HUES64 (cell line): ENCODE measurements around the gene GBP4. TPM values are rescaled to one million over a fixed set of nuclear protein-coding genes. Genes with fewer than 3 reads are reported as not detected.
"Not testable (repeated sequence)": the region's sequence is repeated elsewhere in the genome, so short reads cannot be mapped to it uniquely, and the experiment has no call there.

Experiments
- H3K27ac ChIP-seq: 2 replicates; pipeline ENCODE4 v1.7.0; 2013; ENCODE audit warnings: low read depth, low read length, inconsistent platforms
- H3K27me3 ChIP-seq: 2 replicates; pipeline ENCODE4 v1.6.1; 2013; ENCODE audit warnings: mild to moderate bottlenecking, low read length; ENCODE audit not compliant: insufficient read depth
- H3K36me3 ChIP-seq: 2 replicates; pipeline ENCODE4 v1.6.1; 2013; ENCODE audit warnings: mild to moderate bottlenecking, low read length; ENCODE audit not compliant: insufficient read depth
- H3K4me1 ChIP-seq: 2 replicates; pipeline ENCODE4 v1.6.1; 2013; ENCODE audit warnings: mild to moderate bottlenecking, low read length, moderate library complexity; ENCODE audit not compliant: insufficient read depth
- H3K4me3 ChIP-seq: 2 replicates; pipeline ENCODE4 v1.5.1; 2013; ENCODE audit warnings: mild to moderate bottlenecking, low read length, moderate library complexity
- H3K9ac ChIP-seq: 2 replicates; pipeline ENCODE4 v1.6.1; 2013; ENCODE audit warnings: mild to moderate bottlenecking, low read depth, low read length
- H3K9me3 ChIP-seq: 2 replicates; pipeline ENCODE4 v1.6.1; 2013; ENCODE audit warnings: low read depth, low read length; ENCODE audit not compliant: insufficient read depth
- WGBS: fragments of 150-250, 120-280 bp; methylation state at CpG from one replicate; pipeline ENCODE4 v1.1.7; 2013; ENCODE audit warnings: missing lambda C conversion rate; 5-methylcytosine and 5-hydroxymethylcytosine counted together
- polyA plus RNA-seq, 2 experiments: library from polyadenylated mRNA; stranded (reverse); fragments of 50-300 nt; gene quantifications; one replicate each; pipeline ENCODE4 v1.2.3, GENCODE V29; 2013

GBP4 gene, protein sequence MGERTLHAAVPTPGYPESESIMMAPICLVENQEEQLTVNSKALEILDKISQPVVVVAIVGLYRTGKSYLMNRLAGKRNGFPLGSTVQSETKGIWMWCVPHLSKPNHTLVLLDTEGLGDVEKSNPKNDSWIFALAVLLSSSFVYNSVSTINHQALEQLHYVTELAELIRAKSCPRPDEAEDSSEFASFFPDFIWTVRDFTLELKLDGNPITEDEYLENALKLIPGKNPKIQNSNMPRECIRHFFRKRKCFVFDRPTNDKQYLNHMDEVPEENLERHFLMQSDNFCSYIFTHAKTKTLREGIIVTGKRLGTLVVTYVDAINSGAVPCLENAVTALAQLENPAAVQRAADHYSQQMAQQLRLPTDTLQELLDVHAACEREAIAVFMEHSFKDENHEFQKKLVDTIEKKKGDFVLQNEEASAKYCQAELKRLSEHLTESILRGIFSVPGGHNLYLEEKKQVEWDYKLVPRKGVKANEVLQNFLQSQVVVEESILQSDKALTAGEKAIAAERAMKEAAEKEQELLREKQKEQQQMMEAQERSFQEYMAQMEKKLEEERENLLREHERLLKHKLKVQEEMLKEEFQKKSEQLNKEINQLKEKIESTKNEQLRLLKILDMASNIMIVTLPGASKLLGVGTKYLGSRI
- polyA plus RNA-seq (2013, experiment 1 of 2): 0.15 TPM
- 0.19 TPM for polyA plus RNA-seq (2013, experiment 2 of 2)

DNA sequence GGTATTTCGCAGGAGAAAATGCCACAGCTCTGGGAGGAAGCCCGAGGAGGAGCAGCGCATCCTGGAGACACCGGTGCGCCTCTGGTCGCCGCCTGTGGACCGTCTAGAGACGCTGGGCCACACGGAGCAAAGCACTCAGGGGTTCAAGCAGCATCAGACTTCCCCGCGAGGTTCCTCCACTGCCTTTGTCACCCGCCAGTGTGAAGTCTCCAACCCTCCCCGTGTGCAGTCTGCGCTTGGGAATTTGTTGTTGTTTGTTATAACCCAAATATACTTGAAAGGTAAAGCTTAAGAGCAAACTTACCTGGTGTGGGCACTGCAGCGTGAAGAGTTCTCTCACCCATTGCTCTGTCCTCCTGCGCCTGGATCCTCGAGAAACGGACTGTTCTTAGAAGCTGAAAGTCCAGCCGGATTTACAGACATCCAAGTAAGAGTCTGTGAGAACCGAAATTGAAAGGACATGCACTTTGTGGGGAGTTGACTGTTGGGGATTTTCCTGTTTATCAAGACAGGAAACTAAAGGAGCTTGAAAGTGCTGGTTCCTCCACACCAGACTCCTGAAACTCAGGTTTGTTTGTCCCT, at the start of gene GBP4:
GBP4 (minus strand) TSS at position 452 of the 582 bp plus-strand sequence; CDS start at position 344, 108 bp downstream.
- no peak within 1 kb of the TSS for H3K4me3 ChIP-seq
- H3K36me3 ChIP-seq: no peaks in the 10 kb centered on the region
- no peaks in the 10 kb centered on the region for H3K4me1 ChIP-seq
- 88% methylated on average over 21 of the region's 21 CpGs for WGBS
- no peaks in the 10 kb centered on the region for H3K27me3 ChIP-seq
- H3K27ac ChIP-seq: no peak within 1 kb of the TSS
- no peaks in the 10 kb centered on the region for H3K9me3 ChIP-seq
- H3K9ac ChIP-seq: no peak within 1 kb of the TSS

DNA sequence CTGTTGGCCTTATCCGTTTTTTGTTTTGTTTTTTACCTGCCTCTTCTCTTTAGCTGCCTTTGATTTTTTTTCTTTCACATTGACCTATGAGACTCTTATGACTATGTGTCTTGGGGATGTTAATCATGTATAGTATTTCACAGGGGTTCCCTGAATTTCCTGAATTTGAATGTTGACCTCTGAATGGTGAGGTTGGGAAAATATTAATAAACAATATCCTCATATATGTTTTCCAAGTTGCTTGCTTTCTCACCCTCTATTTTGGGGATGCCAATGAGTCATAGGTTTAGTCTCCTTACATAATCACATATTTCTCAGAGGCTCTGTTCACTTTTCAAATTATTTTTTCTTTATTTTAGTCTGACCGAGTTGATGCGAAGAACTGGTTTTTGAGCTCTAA, 44.3 kb upstream of the GBP4 start:
- Histone ChIP-seq H3K4me1 (peaks cover 14% of the 10 kb centered on the region), H3K9me3 (no peaks in the 10 kb centered on the region), H3K9ac (no peak overlapping the region), H3K27ac (no peak overlapping the region), H3K36me3 (no peaks in the 10 kb centered on the region), H3K4me3 (no peak overlapping the region), H3K27me3 (no peaks in the 10 kb centered on the region)
- WGBS: 83% methylated on average over 2 of the region's 3 CpGs

DNA sequence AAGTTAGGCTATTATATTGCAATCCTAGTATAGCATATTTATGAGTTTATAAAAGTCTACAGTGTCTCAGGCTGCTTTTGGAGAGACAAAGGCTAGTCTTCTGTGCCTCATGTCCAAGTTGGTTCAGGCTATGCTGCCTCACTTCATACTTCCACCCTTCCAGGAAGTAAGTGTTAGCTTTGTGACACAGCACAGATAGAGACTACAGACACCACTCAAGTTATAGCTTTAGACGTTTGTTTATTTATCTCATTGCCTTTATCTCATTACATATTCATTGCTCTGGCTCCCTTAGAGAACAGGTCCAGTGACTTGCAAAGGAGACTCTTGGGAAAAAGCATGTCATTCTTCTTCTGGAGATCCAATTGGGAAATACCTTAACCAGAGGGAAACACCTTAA, 22.6 kb upstream of the GBP4 start:
- H3K27ac ChIP-seq: no peak overlapping the region
- H3K4me3 ChIP-seq: no peak overlapping the region
- H3K27me3 ChIP-seq: no peaks in the 10 kb centered on the region

DNA sequence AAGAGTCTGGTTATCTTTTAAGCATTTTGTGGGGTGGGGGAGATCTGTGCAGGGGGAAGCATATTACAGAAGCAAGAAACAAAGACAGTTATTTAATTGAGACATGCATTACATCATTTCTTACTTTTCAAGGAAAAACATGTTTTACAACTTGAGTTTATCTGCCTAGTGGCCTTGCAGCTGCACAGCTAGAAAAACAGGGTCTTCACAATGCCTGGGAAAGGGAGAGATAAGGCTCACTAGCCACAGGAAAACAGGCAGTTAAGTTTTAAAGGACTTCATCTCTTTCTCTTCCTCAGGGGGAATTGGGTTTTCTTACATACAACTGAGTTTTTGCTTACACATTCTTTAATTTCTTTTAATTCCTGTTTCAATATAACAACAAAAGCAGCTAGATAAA, 21.1 kb upstream of the GBP4 start:
- not testable (repeated sequence) for H3K36me3 ChIP-seq, H3K4me1 ChIP-seq, H3K4me3 ChIP-seq, H3K27ac ChIP-seq, H3K27me3 ChIP-seq, H3K9ac ChIP-seq
- peaks cover 16% of the 10 kb centered on the region; the same call in 1 of the 2 replicates for H3K9me3 ChIP-seq

More for the DNA sequence above, 22.6 kb upstream of the GBP4 start:
- H3K9ac ChIP-seq: no peak overlapping the region
- 75% methylated on average over 1 of the region's 1 CpG for WGBS
- H3K9me3 ChIP-seq: peaks cover 13% of the 10 kb centered on the region; the same call in 1 of the 2 replicates
- no peaks in the 10 kb centered on the region for H3K36me3 ChIP-seq
- H3K4me1 ChIP-seq: no peaks in the 10 kb centered on the region

DNA sequence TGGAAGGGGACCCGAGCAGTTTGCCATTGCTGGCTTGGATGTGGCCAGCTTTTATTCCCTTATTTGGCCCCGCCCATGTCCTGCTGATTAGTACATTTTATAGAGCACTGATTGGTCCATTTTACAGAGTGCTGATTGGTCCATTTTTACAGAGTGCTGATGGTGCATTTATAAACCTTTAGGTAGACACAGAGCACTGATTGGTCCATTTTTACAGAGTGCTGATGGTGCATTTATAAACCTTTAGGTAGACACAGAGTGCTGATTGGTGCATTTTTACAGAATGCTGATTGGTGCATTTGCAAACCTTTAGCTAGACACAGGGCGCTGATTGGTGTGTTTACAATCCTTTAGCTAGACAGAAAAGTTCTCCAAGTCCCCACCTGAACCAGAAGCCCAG, 20.2 kb upstream of the GBP4 start:
- 92% methylated on average over 3 of the region's 3 CpGs for WGBS
- not testable (repeated sequence) for H3K9ac ChIP-seq, H3K27ac ChIP-seq

DNA sequence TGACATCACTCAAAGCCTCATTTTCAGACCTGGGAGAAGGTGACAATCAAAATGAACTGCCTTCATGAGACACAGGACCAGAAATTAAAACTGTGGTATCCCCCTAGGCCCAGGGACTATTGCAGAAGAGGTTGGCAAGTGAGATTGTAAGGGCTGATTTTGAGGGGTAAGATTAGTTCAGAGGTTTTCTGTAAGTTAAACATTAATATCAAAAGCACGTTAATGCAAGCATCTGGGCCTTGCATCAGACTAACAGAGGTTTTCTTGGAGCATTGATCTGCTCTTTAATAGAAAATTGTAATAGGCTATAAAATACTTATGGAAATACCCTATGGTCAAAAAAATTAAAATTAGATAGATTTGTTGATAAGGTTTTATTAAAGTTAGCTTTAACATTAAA, 14.6 kb upstream of the GBP4 start:
- no peaks in the 10 kb centered on the region for H3K4me1 ChIP-seq
- 85% methylated on average over 1 of the region's 1 CpG for WGBS

More for the DNA sequence above, 20.2 kb upstream of the GBP4 start:
- H3K36me3 ChIP-seq, H3K4me1 ChIP-seq, H3K27me3 ChIP-seq, H3K4me3 ChIP-seq: not testable (repeated sequence)
- peaks cover 16% of the 10 kb centered on the region; the same call in 1 of the 2 replicates for H3K9me3 ChIP-seq

DNA sequence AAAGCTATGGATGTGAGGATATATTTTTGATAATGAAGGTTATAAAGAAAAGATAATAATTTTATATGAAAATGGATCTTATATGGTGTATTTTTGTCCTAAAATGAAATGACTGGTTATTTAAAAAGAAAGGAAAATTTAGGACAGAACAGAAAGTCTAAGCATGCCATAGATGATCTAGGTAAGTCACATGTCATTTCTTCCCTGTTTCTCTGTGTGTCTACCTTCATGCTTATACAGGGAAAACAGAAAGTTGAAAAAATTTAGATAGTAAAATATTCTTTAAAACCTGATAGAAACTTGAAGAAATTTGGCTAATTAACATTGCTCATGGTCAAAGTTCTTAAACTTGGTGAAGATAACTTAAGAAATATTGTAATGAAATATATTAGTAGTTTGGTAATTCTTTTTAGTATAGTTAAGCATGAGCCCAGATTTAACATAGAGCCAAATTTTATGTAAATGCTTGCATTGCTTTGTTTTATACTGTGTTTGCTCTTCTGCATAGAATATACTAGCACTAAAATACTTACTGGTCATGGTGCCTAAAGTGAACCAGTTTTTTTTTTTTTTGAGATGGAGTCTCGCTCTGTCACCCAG, 12.4 kb upstream of the GBP4 start:
- WGBS: 75% methylated on average over 1 of the region's 1 CpG
- H3K36me3 ChIP-seq: no peaks in the 10 kb centered on the region
- H3K4me3 ChIP-seq: no peak overlapping the region
- H3K27ac ChIP-seq: no peak overlapping the region
- no peak overlapping the region for H3K9ac ChIP-seq
- no peaks in the 10 kb centered on the region for H3K27me3 ChIP-seq
- peaks cover 53% of the 10 kb centered on the region for H3K9me3 ChIP-seq
- H3K4me1 ChIP-seq: no peaks in the 10 kb centered on the region

More for the DNA sequence above, 14.6 kb upstream of the GBP4 start:
- no peaks in the 10 kb centered on the region for H3K27me3 ChIP-seq
- H3K9me3 ChIP-seq: peaks cover 58% of the 10 kb centered on the region
- no peaks in the 10 kb centered on the region for H3K36me3 ChIP-seq
- no peak overlapping the region for H3K9ac ChIP-seq
- H3K4me3 ChIP-seq: no peak overlapping the region
- no peak overlapping the region for H3K27ac ChIP-seq

DNA sequence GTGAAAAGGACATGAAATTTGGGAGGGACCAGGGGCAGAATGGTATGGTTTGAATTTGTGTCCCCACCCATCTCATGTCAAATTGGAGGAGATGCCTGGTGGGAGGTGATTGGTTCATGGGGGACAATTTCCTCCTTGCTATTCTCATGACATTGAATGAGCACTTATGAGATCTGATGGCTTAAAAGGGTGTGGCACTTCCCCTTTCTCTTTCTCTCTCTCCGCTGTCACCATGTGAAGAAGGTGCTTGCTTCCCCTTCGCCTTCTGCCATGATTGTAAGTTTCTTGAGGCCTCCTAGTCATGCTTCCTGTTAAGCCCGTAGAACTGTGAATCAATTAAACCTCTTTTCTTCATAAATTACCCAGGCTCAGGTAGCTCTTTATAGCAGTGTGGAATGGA, 7.6 kb upstream of the GBP4 start:
- Histone ChIP-seq H3K4me3 (no peak overlapping the region), H3K9me3 (peaks cover 44% of the 10 kb centered on the region), H3K9ac (no peak overlapping the region), H3K4me1 (no peaks in the 10 kb centered on the region), H3K27ac (no peak overlapping the region), H3K36me3 (no peaks in the 10 kb centered on the region), H3K27me3 (no peaks in the 10 kb centered on the region)
- WGBS: 97% methylated on average over 3 of the region's 3 CpGs

DNA sequence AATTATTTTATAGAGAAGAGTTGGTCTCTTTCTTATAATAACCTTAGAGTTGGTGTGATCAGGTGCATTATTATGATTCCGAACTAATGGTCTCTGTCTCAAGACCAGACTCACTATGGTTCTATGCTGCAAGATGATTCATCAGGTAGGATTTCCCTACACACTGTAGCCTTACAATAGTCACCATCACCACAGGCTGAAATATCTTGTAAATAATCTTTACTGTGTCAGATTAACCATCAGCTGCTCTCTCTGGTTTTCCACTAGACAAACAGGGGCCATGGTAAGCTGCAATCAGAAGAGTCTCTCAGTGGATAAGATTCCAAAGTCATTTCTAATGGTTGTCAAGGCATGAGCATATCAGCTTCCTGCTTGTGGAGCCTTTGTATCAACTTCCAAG, 4.4 kb upstream of the GBP4 start:
- Histone ChIP-seq H3K27ac (no peak overlapping the region), H3K36me3 (no peaks in the 10 kb centered on the region), H3K9me3 (peaks cover 19% of the 10 kb centered on the region), H3K4me1 (no peaks in the 10 kb centered on the region), H3K9ac (no peak overlapping the region), H3K27me3 (no peaks in the 10 kb centered on the region), H3K4me3 (no peak overlapping the region)
- WGBS: 91% methylated on average over 1 of the region's 1 CpG

DNA sequence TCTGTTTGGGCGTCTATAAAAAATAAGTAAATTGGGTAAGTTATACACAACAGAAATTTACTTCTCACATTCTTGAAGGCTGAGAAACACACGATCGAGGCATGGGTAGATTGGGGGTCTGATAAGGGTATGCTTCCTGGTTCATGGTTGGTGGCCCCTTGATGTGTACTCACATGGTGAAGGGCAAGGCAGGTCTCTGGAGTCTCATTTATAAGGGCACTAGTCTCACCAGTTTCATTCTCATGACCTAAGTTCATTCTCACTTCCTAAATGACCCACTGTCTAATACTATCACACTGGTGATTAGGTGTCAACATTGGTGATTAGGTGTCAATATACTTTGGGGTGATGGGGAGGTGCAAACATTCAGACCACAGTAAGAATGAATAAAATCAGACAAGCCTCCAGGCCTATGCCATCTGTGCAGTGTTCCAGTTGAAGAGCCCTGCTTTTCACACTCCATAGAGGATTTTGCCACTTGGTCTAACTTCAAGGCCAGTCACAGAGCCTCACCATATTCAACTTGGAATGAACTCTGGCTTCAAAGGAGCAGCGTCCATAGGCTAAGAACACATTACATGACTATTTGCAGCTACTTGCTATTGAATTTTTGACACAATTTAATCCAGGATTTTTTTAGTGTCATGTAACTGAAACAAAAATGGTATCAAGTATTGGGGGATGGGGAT, 2.5 kb upstream of the GBP4 start:
- Histone ChIP-seq H3K36me3 (no peaks in the 10 kb centered on the region), H3K4me1 (no peaks in the 10 kb centered on the region), H3K27me3 (no peaks in the 10 kb centered on the region), H3K9ac (no peak overlapping the region), H3K4me3 (no peak overlapping the region), H3K27ac (no peak overlapping the region), H3K9me3 (peaks cover 16% of the 10 kb centered on the region)
- 95% methylated on average over 3 of the region's 4 CpGs for WGBS
